SJSA1 (cell line): ENCODE results near the gene PLRG1. TPM values are rescaled to one million over a fixed set of nuclear protein-coding genes. Genes with fewer than 3 reads are reported as not detected.

Source experiments
- DNase-seq, 2 experiments: peaks; one replicate each; pipeline ENCODE4 v3.0.0-alpha.2; 2015 to 2020; ENCODE audit warnings: low spot score in 2 of 2, low read depth in 1 of 2
- H3K27ac ChIP-seq: fragments of 250-450 bp; sonication (Bioruptor Pico); 2 replicates; pipeline ENCODE4 v1.5.1; 2020; ENCODE audit warnings: mild to moderate bottlenecking, moderate library complexity
- H3K27me3 ChIP-seq: fragments of 250-450 bp; sonication (Bioruptor Pico); replicated peaks from 2 replicates; pipeline ENCODE4 v1.5.1; 2020; ENCODE audit warnings: mild to moderate bottlenecking, moderate library complexity
- H3K36me3 ChIP-seq: fragments of 250-450 bp; sonication (Bioruptor Pico); 2 replicates; pipeline ENCODE4 v1.5.1; 2020; ENCODE audit warnings: mild to moderate bottlenecking
- H3K4me1 ChIP-seq: fragments of 250-450 bp; sonication (Bioruptor Pico); replicated peaks from 2 replicates; pipeline ENCODE4 v1.6.1; 2021; ENCODE audit warnings: mild to moderate bottlenecking
- H3K4me3 ChIP-seq: fragments of 250-450 bp; sonication (Bioruptor Pico); 2 replicates; pipeline ENCODE4 v1.5.1; 2020; ENCODE audit warnings: mild to moderate bottlenecking
- H3K9me3 ChIP-seq: fragments of 250-450 bp; sonication (Bioruptor Pico); replicated peaks from 2 replicates; pipeline ENCODE4 v1.5.1; 2020; ENCODE audit warnings: mild to moderate bottlenecking
- total RNA-seq: library from RNA; depleted of rRNA; stranded (reverse); fragments of >200 nt; shearing (Covaris generic); gene quantifications from 2 replicates; pipeline ENCODE4 v1.2.3, GENCODE V29; 2014

Gene PLRG1
- total RNA-seq, 1 experiment from 2014 or later = 84.1 TPM

GRCh38 chr4:154521607-154522006 is 28.6 kb downstream of the PLRG1 start:
- Histone ChIP-seq H3K27ac (no peak overlapping the region), H3K4me1 (no peaks in the 10 kb centered on the region), H3K9me3 (no peaks in the 10 kb centered on the region), H3K36me3 (no peaks in the 10 kb centered on the region), H3K27me3 (peaks cover 7% of the 10 kb centered on the region; the same call in 1 of the 2 replicates), H3K4me3 (no peak overlapping the region)
- no peak for DNase-seq

DNA sequence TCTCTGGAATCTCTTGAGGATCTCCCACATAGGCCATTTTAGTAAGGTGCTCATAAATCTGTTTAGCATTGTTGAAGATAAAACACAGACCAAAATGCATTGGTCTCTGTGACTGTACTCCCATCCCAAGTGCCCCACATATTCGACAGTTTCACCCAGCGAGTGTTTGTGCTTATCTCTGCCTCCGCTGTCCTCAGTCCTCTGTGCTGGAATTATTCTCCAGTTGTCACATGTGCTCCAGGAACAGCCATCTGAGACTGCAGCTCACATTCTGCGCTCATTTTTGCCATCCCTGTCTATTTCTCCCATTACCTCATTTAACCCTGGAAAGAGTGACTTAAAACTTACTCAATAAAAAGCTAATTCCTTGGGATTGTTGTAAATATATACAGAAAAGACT is 31.0 kb downstream of the PLRG1 start:
- no peak for DNase-seq
- H3K4me3 ChIP-seq = no peak overlapping the region
- H3K9me3 ChIP-seq = no peaks in the 10 kb centered on the region
- H3K36me3 ChIP-seq = no peaks in the 10 kb centered on the region
- no peak overlapping the region for H3K27ac ChIP-seq
- no peaks in the 10 kb centered on the region for H3K4me1 ChIP-seq
- H3K27me3 ChIP-seq = peaks cover 7% of the 10 kb centered on the region; the same call in 1 of the 2 replicates

- peaks cover 7% of the 10 kb centered on the region; the same call in 1 of the 2 replicates for H3K27me3 ChIP-seq
- H3K4me1 ChIP-seq = no peaks in the 10 kb centered on the region
- no peak overlapping the region for H3K4me3 ChIP-seq
- no peaks in the 10 kb centered on the region for H3K36me3 ChIP-seq
- DNase-seq = no peak
- H3K9me3 ChIP-seq = no peaks in the 10 kb centered on the region
- H3K27ac ChIP-seq = no peak overlapping the region
Measured at GRCh38 chr4:154517591-154517990, 32.6 kb downstream of the PLRG1 start.

DNA sequence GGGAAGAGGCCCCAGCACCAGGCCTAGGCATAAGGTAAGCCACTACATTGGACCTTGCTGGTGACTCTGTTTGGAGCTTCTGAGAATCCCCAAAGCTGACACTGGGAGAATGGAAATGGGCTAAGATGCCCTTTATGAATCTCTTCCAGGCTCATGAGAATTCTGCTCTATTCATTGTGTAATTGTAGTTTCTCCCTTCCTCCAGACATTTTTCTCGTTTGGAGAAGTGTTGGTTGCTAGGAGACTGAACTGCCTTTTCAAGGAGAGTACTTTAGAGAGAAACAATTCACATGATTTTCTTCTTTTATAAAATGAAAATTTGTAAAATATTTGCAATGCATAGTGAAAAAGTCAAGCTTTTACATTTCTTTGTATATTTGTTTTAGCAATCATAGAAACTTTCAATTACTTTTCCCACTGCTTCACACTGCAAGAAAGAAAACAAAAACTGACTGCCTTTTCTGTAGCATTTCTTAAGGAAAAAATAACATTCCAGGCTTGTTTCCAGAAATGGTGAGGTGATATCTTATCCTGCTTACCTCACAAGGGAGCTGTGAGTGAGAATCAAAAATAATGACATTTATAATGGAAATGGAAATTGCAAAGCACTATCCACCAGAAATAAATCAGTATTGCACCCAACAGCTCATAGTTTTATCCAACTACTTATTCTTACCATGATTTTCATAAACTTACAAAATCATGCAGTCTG is 33.7 kb downstream of the PLRG1 start:
- Histone ChIP-seq H3K4me1 (no peaks in the 10 kb centered on the region), H3K36me3 (no peaks in the 10 kb centered on the region), H3K27ac (no peak overlapping the region), H3K4me3 (no peak overlapping the region), H3K27me3 (peaks cover 3% of the 10 kb centered on the region; the same call in 1 of the 2 replicates), H3K9me3 (no peaks in the 10 kb centered on the region)
- DNase-seq = no peak

- no peak for DNase-seq
- Histone ChIP-seq H3K27ac (no peak overlapping the region), H3K36me3 (no peaks in the 10 kb centered on the region), H3K9me3 (no peaks in the 10 kb centered on the region), H3K4me1 (no peaks in the 10 kb centered on the region), H3K27me3 (0 out of 2 replicates have a peak, but pooled peaks cover under 1% of the 10 kb centered on the region), H3K4me3 (no peak overlapping the region)
Measured at GRCh38 chr4:154511981-154512380, 38.2 kb downstream of the PLRG1 start.

DNA sequence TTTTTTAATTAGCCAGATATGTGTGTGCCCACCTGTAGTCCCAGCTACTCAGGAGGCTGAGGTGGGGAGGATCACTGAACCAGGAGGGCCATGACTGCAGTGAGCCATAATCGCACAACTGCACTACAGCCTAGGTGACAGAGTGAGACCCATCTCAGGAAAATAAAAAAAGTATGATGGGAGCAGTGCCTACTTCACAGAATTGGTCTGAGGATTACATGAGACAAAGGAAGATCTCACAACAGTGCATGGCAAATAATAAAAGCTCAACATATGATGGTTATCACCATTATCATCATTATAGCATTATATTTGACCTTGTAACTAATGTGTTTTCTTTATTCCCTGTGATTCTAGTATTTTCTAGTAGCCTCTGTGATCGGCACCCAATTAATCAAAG is 38.7 kb downstream of the PLRG1 start:
- Histone ChIP-seq H3K9me3 (no peaks in the 10 kb centered on the region), H3K27ac (no peak overlapping the region), H3K36me3 (no peaks in the 10 kb centered on the region), H3K27me3 (no peaks in the 10 kb centered on the region), H3K4me1 (no peaks in the 10 kb centered on the region), H3K4me3 (no peak overlapping the region)
- DNase-seq = no peak

- Histone ChIP-seq H3K36me3 (no peaks in the 10 kb centered on the region), H3K4me3 (no peak overlapping the region), H3K27ac (no peak overlapping the region), H3K9me3 (no peaks in the 10 kb centered on the region), H3K4me1 (no peaks in the 10 kb centered on the region), H3K27me3 (no peaks in the 10 kb centered on the region)
- no peak for DNase-seq
Measured at GRCh38 chr4:154507156-154507555, 43.0 kb downstream of the PLRG1 start.

GRCh38 chr4:154506253-154506652 is 43.9 kb downstream of the PLRG1 start:
- Histone ChIP-seq H3K4me1 (no peaks in the 10 kb centered on the region), H3K9me3 (no peaks in the 10 kb centered on the region), H3K27ac (no peak overlapping the region), H3K4me3 (no peak overlapping the region), H3K36me3 (no peaks in the 10 kb centered on the region), H3K27me3 (no peaks in the 10 kb centered on the region)
- DNase-seq = no peak

GRCh38 chr4:154503598-154503997 is 46.6 kb downstream of the PLRG1 start:
- Histone ChIP-seq H3K9me3 (no peaks in the 10 kb centered on the region), H3K36me3 (no peaks in the 10 kb centered on the region), H3K4me3 (no peak overlapping the region), H3K27ac (no peak overlapping the region), H3K27me3 (peaks cover 6% of the 10 kb centered on the region; the same call in 1 of the 2 replicates), H3K4me1 (no peaks in the 10 kb centered on the region)
- no peak for DNase-seq

DNA sequence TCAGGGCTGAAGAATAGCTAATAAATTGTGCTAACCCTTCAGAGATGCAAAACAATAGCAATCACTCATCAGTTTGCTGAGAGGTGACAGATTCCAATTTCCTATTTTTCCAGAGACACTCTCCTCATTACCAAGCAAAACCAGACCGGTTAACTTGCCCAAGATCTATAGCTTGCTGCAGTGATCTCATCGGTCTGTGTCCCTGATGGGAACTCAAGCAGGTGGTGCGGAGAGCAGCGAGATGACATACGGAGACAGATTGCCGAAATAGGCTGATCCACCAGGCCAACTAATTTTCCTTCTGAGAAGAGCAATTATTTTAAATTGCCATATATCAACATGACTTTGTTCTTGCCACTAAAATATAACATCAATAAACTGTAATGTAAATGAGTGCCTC is 48.1 kb downstream of the PLRG1 start:
- Histone ChIP-seq H3K36me3 (no peaks in the 10 kb centered on the region), H3K9me3 (no peaks in the 10 kb centered on the region), H3K27ac (no peak overlapping the region), H3K4me3 (no peak overlapping the region), H3K27me3 (peaks cover 9% of the 10 kb centered on the region; the same call in 1 of the 2 replicates), H3K4me1 (no peaks in the 10 kb centered on the region)
- no peak for DNase-seq

DNA sequence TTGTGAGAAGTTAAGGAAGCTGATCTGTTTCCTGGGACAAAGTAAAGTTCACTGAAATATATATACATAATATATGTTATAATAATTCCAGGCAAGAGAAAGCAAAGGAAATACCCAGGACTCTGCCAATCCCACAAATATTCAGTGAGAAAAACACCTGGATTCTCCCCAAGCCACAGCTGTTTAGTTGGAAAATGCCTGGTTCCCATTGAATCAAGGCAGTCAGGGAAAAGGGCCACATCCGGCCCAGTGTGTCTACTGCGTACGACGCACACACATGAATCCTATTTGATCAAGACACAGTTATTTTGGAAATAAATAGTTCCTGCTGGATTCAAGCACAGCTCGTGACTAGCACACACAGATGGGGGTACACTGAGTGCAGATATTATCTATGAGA is 52.3 kb downstream of the PLRG1 start:
- H3K36me3 ChIP-seq = no peaks in the 10 kb centered on the region
- DNase-seq = no peak
- H3K4me3 ChIP-seq = no peak overlapping the region
- no peaks in the 10 kb centered on the region for H3K9me3 ChIP-seq
- H3K27me3 ChIP-seq = peaks cover 15% of the 10 kb centered on the region
- no peak overlapping the region for H3K27ac ChIP-seq
- no peaks in the 10 kb centered on the region for H3K4me1 ChIP-seq

DNA sequence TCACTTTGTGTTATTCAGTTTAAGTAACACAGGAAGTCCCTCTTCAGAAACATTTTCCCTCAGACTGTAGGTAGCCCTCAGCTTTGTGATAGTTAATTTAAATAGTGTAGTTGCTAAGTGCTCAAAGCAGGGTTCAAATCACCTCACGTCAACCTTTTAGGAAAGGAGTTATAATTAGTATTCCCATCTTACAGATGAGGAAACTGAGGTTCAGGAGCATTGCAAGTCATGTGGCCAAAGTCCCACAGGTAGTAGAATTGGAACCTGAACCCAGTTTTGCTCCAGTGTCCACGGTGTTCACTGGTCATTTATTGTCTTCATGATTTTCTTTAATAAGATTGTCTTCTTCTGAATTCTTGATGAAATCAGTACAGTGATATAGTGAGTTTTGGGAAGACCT is 54.3 kb downstream of the PLRG1 start:
- no peaks in the 10 kb centered on the region; the same call in 1 of the 2 replicates for H3K4me1 ChIP-seq
- H3K9me3 ChIP-seq = no peaks in the 10 kb centered on the region
- H3K36me3 ChIP-seq = no peaks in the 10 kb centered on the region
- no peak for DNase-seq
- peaks cover 23% of the 10 kb centered on the region for H3K27me3 ChIP-seq
- H3K4me3 ChIP-seq = no peak overlapping the region
- H3K27ac ChIP-seq = no peak overlapping the region

GRCh38 chr4:154492288-154492687 is 57.9 kb downstream of the PLRG1 start:
- no peak for DNase-seq
- no peaks in the 10 kb centered on the region; the same call in 1 of the 2 replicates for H3K4me1 ChIP-seq
- H3K9me3 ChIP-seq = no peaks in the 10 kb centered on the region
- H3K27ac ChIP-seq = no peak overlapping the region
- H3K36me3 ChIP-seq = no peaks in the 10 kb centered on the region
- peaks cover 18% of the 10 kb centered on the region for H3K27me3 ChIP-seq
- H3K4me3 ChIP-seq = no peak overlapping the region

- H3K4me3 ChIP-seq = no peak within 1 kb of the TSS
- no peaks in the 10 kb centered on the region for H3K9me3 ChIP-seq
- H3K27me3 ChIP-seq = peaks cover 18% of the 10 kb centered on the region
- H3K27ac ChIP-seq = no peak within 1 kb of the TSS
- no peaks in the 10 kb centered on the region; the same call in 1 of the 2 replicates for H3K4me1 ChIP-seq
- peak in 1 of 2 experiments; percentile 6 for DNase-seq
- no peaks in the 10 kb centered on the region for H3K36me3 ChIP-seq
Measured at GRCh38 chr4:154491341-154492271, 58.6 kb downstream of the PLRG1 start, which contains the start of gene DCHS2. DCHS2 (minus strand) TSS chr4:154491799; CDS start chr4:154491355, 444 bp downstream.
